Dermis microvascular lymphatic vessel endothelial cell (primary cell): ENCODE data around the gene POLD1. TPM values are rescaled to one million over a fixed set of nuclear protein-coding genes. Genes with fewer than 3 reads are reported as not detected.
A peak's percentile ranks its signal among the peaks of the same experiment; 100 is the strongest.
"Not testable (repeated sequence)": the region's sequence is repeated elsewhere in the genome, so short reads cannot be mapped to it uniquely, and the experiment has no call there.

Experiments used
- DNase-seq, 2 donors: peaks; one replicate each; pipeline versions ENCODE4 v3.0.0 to v3.0.0-alpha.2; 2010; ENCODE audit warnings: low read depth in 2 of 2
- total RNA-seq: library from RNA; depleted of rRNA; stranded (reverse); fragments of >200 nt; gene quantifications from 2 replicates; pipeline ENCODE4 v1.2.1, GENCODE V29; 2014

Gene POLD1
- total RNA-seq, 1 donor from 2014 or later, result 56.6 TPM

DNA sequence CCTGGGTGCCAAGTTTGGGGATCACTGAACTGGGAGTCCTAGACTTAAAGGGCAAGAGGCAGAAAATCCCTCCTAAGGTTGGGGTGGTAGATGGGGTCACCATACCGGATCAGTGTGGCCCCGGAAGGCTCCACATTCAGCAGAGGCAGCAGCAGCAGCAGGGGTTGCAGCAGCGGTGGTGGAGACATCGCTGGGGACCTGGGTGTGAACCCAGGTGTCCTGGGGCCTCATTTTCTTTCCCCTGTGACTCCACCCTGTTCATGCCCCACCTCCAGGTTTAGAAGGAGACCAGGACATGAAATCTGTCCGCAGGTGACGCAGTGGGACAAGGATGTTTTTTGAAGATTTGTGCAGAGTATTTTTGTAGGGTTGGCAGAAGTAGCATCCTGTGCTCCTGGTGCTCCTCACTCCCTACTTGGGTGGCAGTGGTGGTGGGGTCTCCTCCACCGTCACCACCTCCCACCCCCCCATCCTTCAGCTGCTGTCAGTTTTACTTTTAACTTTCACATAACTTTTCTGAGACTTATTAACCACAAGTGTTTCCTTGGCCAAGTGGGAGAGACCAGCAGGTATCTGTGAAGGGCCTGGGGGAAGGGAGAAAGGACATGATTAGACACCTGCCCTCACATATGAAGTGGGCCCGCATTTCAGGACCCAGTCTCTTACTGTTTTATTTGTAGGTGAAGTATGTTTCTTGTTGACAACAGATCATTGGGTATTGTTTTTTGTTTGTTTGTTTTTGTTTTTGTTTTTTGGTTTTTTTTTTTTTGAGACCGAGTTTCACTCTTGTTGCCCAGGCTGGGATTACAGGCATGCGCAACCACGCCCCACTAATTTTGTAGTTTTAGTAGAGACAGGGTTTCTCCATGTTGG lies 18.5 kb upstream of the POLD1 start, which contains the start of gene NAPSA:
TSS of gene NAPSA (minus strand) at position 206 of the 873 bp plus-strand sequence. CDS start at position 188, 18 bp downstream.
- DNase-seq, result no peak

DNA sequence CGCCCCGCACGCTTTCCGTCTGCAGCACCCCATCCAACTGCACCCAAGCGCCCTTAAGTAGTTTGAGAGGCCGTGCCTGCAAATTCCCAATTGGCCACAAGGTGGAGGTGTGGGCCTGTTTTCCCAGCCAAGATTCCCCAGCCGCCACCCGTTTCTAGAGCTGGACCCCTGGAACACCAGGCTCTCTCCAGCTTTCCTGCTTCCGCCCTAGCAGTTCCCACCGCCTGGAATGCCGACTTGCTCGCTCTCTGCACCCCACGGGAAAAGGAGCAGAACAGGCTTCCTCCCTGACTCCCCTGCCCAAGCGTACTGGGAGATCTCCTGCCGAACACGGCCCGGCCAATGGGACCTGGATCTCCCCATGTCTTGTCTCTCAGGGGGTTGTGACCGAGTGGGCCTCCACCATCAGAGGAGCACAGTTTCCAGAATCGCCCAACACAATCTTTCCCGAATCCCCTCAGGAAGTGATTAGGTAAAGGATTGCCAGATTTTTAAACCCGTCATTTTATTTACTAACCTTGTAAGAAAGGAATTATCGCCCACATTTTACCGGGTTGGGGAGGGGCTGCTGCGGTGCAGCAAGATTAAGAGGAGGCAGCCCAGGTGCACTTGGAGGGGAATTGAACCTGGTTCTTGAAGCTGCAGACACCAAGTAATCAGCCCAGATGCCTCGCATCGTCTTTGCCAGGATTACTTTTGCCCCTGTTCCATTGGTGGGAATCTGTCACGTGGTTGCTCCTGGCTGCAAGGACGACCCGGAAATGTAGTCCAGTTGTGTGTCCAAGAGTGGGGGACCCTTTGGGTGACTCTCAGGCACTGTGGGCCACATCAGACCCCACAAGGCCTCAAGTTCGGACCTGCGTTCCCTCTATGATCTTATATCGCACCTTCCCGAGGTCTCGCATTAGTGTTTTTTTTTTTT lies 15.2 kb upstream of the POLD1 start:
- peak; percentile 74 to 76 for DNase-seq

DNA sequence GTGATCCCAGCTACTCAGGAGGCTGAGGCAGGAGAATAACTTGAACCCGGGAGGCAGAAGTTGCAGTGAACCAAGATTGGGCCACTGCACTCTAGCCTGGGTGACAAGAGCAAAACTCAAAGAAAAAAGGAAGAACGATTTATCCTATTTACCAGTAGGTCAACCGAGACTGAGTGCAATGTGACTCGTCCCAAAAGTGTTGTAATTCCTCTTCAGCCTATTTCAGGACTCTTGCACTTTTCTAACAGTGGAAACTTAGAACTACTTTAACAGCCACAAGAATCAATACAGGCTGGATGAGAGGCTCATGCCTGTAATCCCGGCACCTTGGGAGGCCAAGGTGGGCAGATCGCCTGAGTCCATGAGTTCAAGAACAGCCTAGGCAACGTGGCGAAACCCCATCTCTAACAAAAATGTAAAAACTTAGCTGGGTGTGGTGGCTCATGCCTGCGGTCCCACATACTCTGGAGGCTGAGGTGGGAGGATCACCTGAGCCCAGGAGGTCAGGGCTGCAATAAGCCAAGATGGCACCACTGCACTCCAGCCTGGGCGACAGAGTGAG lies 12.2 kb upstream of the POLD1 start:
- no peak for DNase-seq

GRCh38 chr19:50376166-50377050 lies 7.7 kb upstream of the POLD1 start, which contains the start of gene NR1H2:
Gene NR1H2 (plus strand): TSS chr19:50376457. CDS start chr19:50377606, 1,149 bp downstream.
- peak; percentile 97 for DNase-seq

- peak in 1 of 2 donors; percentile 26 for DNase-seq
Observed at GRCh38 chr19:50377051-50377461, 7.1 kb upstream of the POLD1 start.

GRCh38 chr19:50377517-50377916 lies 6.6 kb upstream of the POLD1 start:
- DNase-seq, result no peak

- DNase-seq, result no peak
Observed at GRCh38 chr19:50378169-50378862, 5.8 kb upstream of the POLD1 start.

DNA sequence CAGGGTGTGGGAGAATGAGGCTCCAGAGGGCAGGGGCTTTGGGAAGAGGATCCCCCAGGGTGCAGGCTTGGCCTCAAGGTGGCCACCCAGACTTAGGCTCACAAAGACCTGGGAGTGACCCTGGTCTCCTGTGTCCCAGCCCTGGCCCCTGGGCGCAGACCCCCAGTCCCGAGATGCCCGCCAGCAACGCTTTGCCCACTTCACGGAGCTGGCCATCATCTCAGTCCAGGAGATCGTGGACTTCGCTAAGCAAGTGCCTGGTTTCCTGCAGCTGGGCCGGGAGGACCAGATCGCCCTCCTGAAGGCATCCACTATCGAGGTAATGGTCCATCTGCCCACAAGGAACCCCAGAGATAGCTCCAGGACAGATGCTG lies 5.3 kb upstream of the POLD1 start:
- no peak for DNase-seq

DNA sequence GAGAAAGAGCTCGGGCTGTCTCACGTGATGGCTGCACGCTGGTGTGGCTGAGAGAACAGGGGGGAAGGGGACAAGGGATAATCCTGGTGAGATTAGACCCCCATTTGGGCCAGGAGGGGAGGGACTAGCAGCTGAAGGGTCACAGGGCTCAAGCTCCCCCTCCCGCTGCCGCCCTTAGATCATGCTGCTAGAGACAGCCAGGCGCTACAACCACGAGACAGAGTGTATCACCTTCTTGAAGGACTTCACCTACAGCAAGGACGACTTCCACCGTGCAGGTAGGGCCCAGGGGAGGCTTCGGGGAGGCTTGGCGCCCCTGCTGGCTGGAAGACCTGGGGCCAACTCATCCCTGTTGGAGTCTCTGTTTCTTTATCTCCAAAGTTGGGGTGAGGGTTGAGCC lies 4.5 kb upstream of the POLD1 start:
- no peak for DNase-seq

DNA sequence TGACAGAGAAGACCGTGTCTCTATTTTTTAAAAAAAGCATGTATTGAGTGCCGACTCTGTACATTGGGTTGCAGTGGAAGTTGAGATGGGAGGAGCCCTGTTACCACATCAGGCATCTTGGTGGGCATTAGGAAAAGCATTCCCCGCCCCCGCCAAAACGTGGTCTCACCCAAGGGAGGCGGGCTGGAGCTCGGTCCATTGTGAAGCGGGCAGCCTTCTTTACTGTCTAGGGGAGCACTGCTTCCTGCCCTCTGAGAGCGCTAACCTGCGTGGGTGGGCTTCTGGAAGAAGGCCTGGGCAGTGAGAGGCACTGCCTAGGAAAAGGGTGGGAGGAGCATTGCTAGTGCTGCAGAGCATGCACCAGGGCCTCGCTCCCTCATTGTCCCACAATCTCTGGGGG lies 4.0 kb upstream of the POLD1 start:
- no peak for DNase-seq

DNA sequence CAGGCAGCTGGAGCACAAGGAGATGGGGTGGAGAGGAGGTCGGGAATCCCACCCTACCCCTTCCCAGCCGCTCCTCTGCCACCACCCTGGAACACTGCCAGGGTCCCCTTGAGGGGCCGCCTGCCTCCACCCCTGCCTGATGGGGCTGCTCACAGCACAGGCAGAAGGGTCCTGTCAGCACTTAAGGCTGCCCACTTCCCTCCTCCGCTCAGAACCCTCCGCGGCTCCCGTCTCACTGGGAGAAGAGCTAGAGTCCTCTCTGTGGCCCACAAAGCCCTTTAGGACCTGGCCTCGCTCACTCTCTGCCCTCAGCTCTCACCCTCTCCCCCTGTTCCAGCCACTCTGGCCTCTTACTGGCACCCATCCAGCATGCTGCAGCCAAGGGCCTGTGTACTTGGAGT lies 3.4 kb upstream of the POLD1 start:
- no peak for DNase-seq

- DNase-seq, result no peak
Observed at GRCh38 chr19:50381881-50382729, 2.0 kb upstream of the POLD1 start.

- no peak for DNase-seq
Observed at GRCh38 chr19:50383001-50383851, 921 bp upstream of the POLD1 start.

DNA sequence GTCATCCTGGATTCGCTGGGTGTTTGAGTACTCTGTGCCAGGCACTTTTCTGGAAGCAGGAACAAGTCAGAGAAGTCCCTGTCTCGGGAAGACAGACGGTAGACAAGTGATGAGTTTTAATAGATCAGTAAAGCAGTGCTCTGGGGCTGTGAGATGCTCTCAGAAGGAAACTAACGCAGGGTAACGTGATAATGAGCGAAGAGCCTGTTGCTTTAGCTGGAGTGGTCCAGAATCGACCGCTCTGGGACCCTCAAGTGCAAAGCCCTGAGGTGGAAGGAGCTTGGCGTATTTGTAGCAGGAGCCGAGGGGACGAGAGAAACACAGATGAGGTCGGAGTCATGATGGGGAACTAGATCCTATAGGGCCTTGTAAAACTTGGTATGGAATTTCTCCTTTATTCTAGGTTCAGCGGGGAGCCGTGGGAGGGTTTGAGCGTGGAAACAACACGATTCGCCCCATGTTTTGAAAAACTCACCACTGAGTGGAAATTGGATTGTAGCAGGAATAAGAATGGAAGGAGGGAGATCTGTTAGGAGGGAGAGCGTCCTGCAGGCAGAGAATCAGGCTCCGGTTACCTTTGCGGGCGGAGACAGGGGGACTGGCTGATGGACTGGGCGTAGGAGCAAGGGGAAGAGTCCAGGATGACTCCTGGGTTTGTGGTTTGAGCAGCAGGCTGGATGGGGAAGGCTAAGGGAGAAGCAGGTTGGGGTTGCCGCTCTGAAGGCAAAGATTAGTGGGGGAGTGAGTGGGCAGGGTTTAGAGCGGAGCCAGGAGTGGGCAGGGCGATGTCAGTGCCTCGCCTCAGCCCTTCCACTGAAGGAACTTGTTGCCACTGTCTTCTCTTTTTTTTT lies 763 bp downstream of the POLD1 start:
- DNase-seq, result no peak

DNA sequence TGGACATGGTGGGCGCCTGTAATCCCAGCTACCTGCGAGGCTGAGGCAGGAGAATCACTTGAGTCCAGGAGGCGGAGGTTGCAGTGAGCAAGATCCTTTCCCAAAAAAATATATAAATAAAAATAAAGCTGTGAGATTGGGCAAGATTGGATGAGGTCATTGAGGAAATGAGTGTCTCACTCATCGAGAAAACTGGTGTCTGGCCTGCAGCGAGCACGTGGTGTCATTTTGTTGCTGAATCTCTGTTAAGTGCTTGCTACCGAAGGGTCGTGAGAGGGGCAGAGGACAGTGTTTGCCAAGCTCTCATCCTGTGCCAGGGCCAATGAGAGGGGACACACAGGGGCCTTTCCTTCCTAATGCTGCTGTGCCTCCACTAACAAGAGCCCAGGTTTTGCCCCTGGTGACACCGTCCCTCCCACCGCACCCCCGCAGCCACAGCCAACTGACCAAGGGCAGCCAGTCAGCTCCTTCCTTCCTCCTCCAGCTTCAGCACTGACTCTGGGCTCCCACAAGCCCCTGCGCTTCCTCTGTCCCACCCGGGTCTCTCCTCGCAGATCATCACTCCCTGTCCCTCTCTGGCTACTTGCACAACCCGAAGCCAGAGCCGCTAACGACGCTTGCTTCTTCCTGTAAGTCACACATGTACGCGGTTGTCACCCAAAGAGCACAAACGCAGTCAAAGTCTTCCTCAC lies 3.2 kb downstream of the POLD1 start:
- DNase-seq, result peak in 1 of 2 donors; percentile 48

- no peak for DNase-seq
Observed at GRCh38 chr19:50387868-50388245, 3.7 kb downstream of the POLD1 start.

DNA sequence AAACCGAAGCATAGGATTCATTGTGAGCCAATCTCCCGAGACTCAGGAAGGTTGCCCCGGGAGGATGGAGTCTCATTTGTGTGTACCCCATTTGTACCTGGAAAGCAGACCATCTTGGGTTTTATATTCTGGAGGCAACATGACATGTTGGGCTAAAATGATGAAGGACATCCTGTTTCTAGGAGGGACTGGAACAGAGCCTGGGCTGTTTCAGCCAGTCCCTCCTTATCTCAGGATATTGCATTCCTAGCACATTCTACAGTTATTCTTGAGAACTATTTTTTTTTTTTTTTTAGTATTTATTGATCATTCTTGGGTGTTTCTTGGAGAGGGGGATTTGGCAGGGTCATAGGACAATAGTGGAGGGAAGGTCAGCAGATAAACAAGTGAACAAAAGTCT lies 6.1 kb downstream of the POLD1 start:
- DNase-seq, result not testable (repeated sequence)
